ENCODE data around the gene SLC1A7. TPM values are rescaled to one million over a fixed set of nuclear protein-coding genes. Genes with fewer than 3 reads are reported as not detected.

SLC1A7 gene
- total RNA-seq, 1 experiment from 2014 or later = 0.31 TPM

GRCh38 chr1:53038566-53038965 is 103.9 kb downstream of the SLC1A7 start:
- Histone ChIP-seq H3K36me3 (ENCODE audit: control insufficient read depth, insufficient read depth, low read length) (no peaks in the 10 kb centered on the region), H3K4me3 (ENCODE audit: low read depth in 2 of 2, low read length in 2 of 2) (no peak overlapping the region), H3K4me1 (ENCODE audit: control insufficient read depth, insufficient read depth, low read length) (no peaks in the 10 kb centered on the region), H3K27me3 (ENCODE audit: control insufficient read depth, insufficient read depth, low read length) (no peaks in the 10 kb centered on the region), H3K9me3 (ENCODE audit: control insufficient read depth, insufficient read depth, low read depth, low read length) (no peaks in the 10 kb centered on the region), H3K27ac (ENCODE audit: low read length) (no peak overlapping the region)
- no peak for ATAC-seq
- ChIA-PET POLR2A (no interaction called here), CTCF (no interaction called here)
- in situ Hi-C loops (cut with HindIII; ENCODE audit: low pct_unique_long_range_greater_than_20kb, low sequenced_read_pairs) (no loop called here), intact Hi-C loops (cut with micrococcal nuclease; ENCODE audit: unreplicated experiment) (no loop called here)
- BruUV-seq (replicated peaks) = no TSS peak
- DNase-seq (ENCODE audit: low read depth, low spot score) = no peak
- TF ChIP-seq SIN3A (IDR thresholded peaks at IDR 0.05; ENCODE audit: borderline replicate concordance, insufficient read depth, low read depth, low read length) (no peak), POLR2AphosphoS5 (IDR thresholded peaks at IDR 0.05; ENCODE audit: low read depth, low read length) (no peak), TCF7L2 (IDR thresholded peaks at IDR 0.05; ENCODE audit: low read depth, low read length) (no peak), CTCF (IDR thresholded peaks at IDR 0.05) (no peak), REST (IDR thresholded peaks at IDR 0.05; ENCODE audit: insufficient read depth in 1 of 2, low read depth in 2 of 2, low read length in 1 of 2) (no peak)

Other genes with a start within 250 kb of the SLC1A7 start
- 61.8 TPM for gene ECHDC2, start 220.9 kb downstream of the SLC1A7 start, total RNA-seq (2021; ENCODE audit: unreplicated experiment)
- 88.7 TPM for gene SCP2, start 215.4 kb downstream of the SLC1A7 start, total RNA-seq (2021; ENCODE audit: unreplicated experiment)
- gene PODN, start 80.4 kb downstream of the SLC1A7 start, total RNA-seq (2021; ENCODE audit: unreplicated experiment) = 0.23 TPM
- 18.9 TPM for gene CPT2, start 54.2 kb upstream of the SLC1A7 start, total RNA-seq (2021; ENCODE audit: unreplicated experiment)
- gene CZIB, start 78.0 kb upstream of the SLC1A7 start, total RNA-seq (2021; ENCODE audit: unreplicated experiment) = 57.2 TPM
- gene MAGOH, start 95.9 kb upstream of the SLC1A7 start, total RNA-seq (2021; ENCODE audit: unreplicated experiment) = 63.8 TPM
- 28.6 TPM for gene LRP8, start 185.4 kb upstream of the SLC1A7 start, total RNA-seq (2021; ENCODE audit: unreplicated experiment)